NCI-H1436 treated with DMSO at 0.1 percent for 48 hours (cell line): Measurements from ENCODE around the gene BIRC7.

ENCODE experiments used
- DNase-seq: peaks from one replicate; lab custom pipeline; 2025; lab: John Stamatoyannopoulos, UW

The BIRC7 gene

GRCh38 chr20:63282946-63283345 is 47.2 kb downstream of the BIRC7 start:
- DNase-seq = no peak

GRCh38 chr20:63283397-63284082 is 47.8 kb downstream of the BIRC7 start:
- DNase-seq = no peak

GRCh38 chr20:63284083-63284440 is 48.4 kb downstream of the BIRC7 start:
- DNase-seq = no peak

GRCh38 chr20:63284544-63284949 is 48.8 kb downstream of the BIRC7 start:
- no peak for DNase-seq

GRCh38 chr20:63284981-63285524 is 49.3 kb downstream of the BIRC7 start:
- no peak for DNase-seq

GRCh38 chr20:63285636-63286615 is 50.2 kb downstream of the BIRC7 start:
- DNase-seq = no peak

- no peak for DNase-seq
Measured at GRCh38 chr20:63286781-63287696, 51.3 kb downstream of the BIRC7 start.

- no peak for DNase-seq
Measured at GRCh38 chr20:63287697-63288580, 52.2 kb downstream of the BIRC7 start.

- no peak for DNase-seq
Measured at GRCh38 chr20:63288581-63289251, 53.0 kb downstream of the BIRC7 start.

- no peak for DNase-seq
Measured at GRCh38 chr20:63289311-63290135, 53.8 kb downstream of the BIRC7 start.
